GM21528 (cell line): ENCODE data around the gene CTXN1.
"Not testable (repeated sequence)": the region's sequence is repeated elsewhere in the genome, so short reads cannot be mapped to it uniquely, and the experiment has no call there.

Experiments
- ATAC-seq: cut with Tn5 transposase; IDR thresholded peaks from one replicate; pipeline ENCODE4 v1.9.1; 2021; ENCODE audit warnings: mild to moderate bottlenecking, moderate library complexity; ENCODE audit not compliant: unreplicated experiment, low FRiP score

Gene CTXN1

DNA sequence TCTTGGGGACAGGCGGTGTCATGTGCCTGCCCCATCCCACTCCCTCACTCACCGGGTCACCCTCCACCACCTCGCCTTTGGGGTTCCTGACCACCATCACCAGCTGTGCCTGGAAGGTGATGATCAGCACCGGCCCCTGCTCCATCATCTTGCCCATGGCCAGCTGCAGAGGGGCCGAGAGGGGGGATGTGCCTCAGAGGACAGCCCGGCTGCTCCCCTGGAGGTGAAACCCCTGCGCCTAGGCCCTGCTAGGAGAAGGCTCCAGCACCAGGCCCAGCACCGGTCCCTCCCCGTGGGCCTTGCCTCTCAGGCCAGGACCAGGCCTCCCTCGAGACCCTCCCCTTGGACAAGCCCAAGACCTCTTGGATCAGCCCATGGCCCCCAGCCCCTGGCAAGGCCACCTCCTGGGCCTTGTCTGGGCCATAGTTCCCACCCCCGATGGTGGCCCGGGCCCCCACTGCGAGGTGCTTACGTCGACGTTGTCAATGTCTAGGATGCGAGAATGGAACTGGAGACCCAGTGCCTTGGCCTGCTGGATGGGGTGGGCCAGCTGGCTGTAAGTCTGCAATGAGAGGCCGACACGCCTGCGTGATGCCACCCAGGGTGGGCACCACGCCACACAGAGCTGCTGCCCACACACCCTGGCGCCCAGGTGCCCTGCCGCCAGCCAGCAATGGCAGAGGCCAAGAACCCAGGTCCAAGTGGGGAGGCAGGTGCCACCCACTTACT lies 1.8 kb upstream of the CTXN1 start:
- ATAC-seq = no peak

DNA sequence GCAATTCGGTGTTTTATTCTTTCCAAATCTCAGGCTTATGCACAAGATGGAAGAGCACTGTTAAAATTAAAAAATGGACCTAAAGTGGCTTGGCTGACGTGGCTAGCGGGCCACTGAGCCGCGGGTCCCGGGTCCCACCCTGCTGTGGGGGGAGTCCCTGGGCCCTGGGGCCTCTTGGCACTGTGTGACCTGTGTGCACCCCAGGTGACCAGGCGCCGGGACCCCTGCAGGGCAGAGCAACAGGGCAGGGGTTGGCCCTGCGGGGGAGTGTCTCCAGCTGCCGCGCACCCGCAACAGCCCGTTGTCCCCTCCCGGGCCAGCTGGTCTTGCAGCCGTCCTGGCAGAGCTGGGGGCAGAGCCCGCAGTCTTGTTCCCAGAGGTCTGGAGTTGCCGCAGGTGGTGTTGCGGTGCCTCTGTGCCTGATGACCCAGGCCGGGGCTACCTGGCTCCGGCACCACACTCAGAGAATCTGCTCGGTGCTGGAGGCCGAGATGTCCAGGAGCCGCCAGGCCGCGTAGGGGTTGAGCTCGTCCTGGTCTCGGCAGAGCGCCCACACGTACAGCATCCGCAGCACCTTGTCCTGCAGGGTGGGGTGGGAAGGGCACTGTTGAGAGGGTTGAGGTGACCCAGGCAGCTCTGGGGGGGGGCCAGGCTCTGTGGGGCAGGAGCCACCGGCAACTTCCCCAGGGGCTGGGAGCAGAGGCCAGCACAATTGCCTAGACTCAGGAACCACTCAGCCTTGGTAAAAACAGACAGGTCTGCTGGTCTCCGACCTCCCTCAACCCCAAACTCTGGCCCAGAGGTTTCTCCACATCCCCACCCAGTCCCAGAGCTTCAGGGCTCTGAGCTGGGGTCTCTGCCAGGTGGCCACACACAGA lies 1.0 kb upstream of the CTXN1 start:
- ATAC-seq = no peak

DNA sequence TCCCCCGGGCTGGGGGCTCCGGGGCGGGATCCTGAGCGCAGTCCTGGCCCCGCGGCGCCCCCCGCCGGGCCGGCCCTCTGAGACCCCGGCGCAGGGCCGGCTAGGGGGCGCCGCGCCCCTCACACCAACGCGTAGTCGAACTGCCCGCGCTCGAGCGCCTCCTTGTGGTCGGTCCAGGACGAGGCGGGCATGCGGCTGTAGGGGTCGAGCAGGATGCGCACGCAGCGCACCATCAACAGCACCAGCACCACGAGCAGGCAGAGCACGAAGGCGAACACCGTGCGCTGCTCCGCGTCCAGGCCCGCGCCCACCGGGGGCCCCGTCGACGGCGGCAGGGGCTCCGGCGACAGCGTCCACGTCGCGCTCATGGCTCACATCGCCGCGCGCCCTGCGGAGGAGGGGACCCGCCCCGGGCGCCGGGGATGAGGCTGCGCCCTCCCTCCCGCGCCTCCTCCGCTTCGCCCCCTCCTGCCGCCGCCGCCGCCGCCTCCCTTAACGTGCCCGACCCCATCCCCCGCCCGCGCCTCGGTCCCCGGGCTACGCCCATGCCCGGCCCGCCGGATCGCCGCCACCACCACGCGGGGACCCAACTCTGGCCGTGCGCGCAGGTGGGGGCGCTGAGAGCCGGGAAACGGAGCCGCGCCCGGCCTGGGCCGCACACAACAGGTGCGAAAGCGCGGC lies 624 bp downstream of the CTXN1 start:
- no peak for ATAC-seq

DNA sequence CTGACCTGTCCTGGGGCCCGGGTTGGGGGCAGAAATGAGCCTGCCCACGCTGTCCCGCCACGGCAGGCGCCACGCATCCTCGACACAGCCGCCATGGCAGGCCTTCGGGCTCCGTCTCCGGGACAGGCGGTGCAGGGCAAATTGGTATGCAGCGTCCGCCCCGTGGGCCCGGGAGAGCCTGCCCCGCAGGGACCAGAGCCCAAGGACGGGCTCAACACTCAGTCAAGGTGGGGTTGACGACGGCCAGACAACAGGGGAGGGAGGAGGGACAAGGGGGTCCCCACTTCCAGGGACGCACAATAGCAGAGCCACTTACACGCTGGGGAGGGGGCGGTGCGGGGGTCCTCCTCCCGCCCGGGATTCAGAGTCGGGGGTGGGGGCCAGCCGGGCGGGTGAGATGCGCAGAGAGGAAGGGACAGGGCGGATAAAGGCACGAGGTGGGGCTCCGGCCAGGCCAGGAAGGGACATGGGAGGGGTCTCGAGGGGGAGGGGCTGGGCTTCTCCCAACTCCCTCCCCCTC lies 1.2 kb downstream of the CTXN1 start:
- no peak for ATAC-seq

DNA sequence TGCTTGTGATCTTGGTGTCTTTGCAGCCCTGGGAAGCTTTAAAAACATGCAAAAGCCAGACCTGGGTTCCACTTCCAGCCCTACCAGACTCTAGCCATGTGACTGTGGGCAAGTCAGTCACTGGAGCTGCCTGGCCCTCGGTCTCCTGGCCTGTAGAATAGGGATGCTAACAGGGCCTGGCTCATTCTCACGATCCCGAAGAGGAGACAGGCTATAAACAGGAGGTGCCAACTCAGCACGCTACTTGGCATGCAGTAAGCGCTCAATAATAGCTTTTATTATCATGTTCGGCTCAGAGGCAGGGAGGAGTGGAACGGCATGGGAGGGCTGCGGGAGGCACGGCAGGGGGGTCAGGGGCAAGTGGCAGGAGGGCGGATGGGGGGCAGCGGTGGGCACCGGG lies 1.7 kb downstream of the CTXN1 start:
- ATAC-seq = no peak

DNA sequence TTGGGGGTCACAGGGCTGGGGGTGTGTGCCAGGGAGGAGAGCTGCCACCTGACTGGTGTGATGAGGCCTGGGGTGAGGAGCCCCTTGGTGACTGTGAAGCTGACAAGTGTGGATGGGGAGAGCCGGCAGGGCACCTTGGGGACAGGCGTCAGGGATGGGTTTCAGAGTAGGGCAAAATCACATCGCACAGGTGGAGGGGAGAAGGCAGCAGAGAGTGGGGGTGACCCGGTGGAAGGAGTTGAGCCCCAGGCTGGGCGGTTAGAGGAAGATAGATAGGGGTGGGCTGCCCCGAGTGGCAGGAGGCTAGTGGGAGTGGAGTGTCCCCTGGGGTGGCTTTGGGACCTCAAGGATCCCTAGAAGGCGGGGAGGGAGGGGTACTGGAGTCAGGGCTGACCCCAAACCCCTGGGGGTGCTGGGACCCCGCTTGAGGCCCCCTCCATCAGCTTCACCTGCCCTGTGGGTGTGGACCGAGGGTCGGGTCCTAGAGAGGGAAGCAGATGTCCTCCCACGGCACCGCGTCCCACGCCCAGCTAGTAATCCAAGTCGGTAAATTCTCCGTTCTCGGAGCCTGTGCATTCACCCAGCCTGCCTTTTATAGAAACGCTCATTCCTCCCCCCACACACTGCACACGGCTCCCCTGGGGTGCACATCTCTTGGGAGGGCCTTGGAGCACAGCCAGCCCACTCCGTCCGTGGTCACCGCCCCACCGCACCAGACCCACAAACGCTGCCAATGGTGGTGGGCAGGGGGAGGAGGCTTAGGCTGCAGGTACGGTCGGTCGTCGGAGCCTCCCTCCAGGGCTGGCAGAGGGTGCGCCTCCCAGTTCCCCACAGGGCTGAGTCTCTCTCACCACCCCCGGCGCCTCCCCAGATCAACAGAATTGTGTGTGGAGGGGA lies 2.4 kb downstream of the CTXN1 start:
- no peak for ATAC-seq

DNA sequence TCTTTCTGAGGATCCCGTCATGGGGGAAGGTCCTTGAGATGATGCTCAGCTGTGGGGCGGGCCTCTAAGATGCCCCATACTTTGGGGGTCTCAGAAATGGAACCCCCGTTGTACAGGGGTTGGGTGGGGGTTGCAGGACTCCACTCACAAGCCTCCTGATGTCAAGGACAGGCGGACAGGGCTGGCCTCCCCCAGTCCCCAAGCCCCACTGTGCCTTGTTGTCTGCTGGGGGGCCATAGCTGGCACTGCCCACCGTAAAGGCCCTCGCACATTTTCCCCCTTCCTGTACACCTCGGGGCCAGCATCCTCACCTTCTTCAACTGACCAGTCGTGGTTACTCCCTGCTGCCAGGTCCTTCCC lies 3.1 kb downstream of the CTXN1 start:
- ATAC-seq = no peak

DNA sequence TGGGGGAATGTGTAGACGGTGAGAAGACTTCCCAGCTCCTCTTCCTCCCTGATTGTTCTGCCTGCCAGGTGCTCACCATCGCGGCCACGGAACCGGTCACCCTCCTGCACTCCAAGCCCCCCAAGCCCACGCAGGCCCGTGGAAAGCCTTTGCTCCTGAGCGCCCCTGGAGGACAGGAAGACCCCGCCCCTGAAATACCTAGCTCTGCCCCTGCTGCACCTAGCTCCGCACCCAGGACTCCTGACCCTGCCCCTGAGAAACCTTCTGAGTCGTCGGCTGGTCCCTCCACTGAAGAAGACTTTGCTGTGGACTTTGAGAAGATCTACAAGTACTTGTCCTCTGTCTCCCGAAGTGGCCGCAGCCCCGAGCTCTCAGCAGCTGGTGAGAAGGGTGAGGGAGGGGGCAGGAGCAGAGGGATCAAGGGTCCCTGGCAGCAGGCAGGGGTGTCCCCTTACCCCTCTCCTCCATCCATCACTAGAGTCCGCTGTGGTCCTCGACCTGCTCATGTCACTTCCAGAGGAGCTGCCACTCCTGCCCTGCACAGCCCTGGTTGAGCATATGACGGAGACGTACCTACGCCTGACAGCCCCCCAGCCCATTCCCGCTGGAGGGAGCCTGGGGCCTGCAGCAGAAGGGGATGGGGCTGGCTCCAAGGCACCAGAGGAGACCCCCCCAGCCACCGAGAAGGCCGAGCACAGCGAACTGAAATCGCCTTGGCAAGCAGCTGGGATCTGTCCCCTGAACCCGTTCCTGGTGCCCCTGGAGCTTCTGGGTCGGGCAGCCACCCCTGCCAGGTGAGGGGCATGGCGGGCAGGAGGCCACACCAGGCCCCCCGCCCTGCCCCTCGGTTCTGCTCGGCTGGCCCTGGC lies 3.7 kb downstream of the CTXN1 start:
- no peak for ATAC-seq

DNA sequence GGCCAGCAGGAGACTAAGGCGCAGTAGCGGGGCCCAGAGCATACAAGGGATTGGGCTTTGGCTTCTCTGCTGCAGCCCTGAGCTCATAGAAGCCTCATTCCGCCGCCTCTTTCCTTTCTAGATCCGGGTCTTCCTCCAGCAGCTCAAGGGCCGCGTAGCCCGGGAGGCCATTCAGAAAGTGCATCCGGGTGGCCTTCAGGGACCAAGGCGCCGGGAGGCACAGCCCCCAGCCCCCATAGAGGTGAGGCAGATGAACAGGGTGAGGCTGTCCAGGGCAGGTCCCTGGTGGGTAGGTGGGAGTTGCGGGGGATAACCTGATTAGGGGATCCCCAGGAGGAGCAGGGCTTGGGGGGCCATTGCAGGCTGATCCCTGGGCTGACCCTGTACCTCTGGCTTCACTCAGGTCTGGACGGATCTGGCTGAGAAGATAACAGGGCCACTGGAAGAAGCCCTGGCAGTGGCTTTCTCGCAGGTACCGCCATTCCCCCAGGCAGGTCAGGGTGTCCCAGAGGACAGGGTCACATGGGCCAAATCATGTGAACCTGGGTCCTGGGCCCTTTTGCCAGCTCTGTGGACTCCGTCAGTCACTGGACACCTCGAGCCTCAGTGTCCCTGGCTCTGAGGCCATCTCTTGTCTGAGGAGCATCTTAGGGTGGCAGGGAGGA lies 4.5 kb downstream of the CTXN1 start:
- no peak for ATAC-seq

DNA sequence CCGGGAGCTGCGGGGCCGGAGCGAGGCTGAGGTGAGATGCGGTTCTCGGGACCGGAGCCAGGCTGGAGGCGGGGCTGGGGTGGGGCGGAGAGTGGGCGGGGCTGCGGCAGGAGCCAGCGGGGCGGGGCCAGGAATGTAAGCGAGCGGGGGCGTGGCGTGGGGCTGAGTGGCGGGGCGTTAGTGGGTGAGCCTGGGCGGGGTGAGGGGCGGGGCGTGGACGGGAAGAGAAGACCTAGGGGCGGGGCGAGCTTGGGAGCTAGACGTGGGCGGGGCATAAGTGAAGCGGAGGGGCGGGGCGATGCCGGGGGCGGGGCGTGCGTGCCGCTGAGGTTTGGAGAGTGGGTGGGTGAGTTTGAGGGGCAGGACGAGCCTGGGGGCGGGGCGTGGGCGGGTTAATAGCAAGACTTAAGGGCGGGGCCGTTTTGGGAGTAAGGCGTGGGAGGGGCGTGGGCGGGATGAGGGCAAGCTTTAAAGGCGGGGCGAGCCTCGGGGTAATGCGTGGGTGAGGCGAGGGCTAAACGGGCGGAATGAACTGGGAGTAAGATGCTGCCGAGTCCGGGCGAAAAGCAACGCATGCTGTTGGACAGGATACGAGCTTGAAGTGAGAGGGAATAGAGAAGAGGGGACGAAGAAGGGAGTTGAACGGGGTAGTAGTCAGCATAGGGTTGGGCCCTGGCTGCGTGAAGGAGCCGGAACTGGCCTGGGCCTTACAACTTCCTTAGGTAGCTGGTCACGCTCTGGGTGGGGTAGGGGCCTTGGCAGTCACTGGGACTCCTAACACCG lies 5.2 kb downstream of the CTXN1 start:
- peak; percentile 45 for ATAC-seq

DNA sequence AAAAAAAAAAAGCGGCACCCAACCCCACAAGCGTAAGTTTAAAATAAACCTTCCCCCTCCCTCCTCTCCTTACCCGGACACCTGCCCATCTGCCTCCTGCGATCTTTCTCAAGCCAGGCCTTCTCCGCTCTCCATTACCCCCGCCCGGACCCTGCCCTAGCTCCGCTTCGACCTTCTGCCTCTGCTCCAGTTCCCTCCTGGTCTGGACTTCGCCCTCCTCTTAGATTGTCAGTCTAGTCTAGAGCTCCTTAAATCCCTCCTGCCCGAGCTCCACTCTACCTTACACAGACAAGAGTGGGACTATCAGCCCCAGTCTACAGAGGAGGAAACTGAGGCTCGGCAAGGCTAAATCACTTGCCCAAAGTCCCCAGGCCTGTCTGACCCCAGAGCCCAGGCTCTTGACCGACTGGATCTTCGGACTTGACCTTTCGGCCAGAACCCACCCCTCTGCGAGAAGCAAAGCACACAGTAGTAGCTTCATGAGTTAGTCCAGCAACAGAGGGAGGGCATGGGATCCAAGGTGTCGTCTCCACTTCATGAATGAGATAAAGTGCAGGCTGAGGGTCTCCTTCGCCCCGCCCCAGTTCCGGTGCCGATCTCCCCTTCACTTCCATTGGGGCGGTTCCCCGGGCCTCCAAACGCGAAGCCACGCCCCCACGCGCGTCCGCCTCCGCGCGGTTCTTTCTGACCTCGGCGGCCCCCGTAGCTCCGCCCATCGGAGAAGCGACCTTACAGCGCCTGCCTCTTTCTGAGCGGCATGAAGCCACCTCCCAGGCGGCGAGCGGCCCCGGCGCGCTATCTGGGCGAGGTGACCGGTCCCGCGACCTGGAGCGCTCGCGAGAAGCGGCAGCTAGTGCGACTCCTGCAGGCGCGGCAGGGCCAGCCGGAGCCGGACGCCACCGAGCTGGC lies 6.1 kb downstream of the CTXN1 start, which contains the start of gene SNAPC2:
Gene SNAPC2 (plus strand): TSS at position 729 of the 909 bp plus-strand sequence. CDS start 29 bp downstream, at position 758.
- peak; percentile 58 for ATAC-seq

DNA sequence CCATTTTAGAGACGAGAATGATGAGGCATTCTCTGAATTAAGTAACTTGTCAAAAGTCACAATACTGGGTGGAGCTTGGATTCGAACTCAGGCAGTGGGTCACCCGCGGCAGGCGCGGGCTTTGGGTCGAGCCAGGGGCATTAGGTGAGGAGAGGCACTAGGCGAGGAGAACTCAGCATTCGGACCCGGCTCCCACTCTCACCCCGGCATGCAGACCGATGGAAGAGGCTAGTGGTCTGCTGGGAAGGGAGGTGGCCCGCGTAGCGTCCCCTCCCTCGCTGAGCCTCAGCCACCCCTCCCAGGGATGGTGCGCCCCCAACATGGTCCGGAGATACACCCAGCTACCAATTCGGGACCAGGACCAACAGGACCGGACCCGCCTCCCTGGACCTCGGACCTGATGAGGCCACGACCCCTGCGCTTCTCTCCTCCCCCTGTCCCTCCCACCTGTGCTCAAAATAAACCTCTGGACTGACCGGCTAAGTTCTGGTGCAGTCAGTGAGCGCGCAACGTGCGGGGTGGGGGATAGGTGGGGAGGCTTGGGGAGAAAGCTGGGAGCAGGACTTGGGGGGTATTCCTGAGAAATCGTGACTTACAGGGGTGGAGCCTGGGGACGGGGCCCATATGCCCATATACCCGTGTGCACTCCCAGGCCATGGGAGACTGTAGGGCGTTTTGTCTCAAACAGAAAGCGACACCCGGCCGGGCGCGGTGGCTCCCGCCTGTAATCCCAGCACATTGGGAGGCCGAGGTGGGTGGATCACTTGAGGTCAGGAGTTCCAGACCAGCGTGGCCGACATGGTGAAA lies 7.1 kb downstream of the CTXN1 start:
- ATAC-seq = no peak

DNA sequence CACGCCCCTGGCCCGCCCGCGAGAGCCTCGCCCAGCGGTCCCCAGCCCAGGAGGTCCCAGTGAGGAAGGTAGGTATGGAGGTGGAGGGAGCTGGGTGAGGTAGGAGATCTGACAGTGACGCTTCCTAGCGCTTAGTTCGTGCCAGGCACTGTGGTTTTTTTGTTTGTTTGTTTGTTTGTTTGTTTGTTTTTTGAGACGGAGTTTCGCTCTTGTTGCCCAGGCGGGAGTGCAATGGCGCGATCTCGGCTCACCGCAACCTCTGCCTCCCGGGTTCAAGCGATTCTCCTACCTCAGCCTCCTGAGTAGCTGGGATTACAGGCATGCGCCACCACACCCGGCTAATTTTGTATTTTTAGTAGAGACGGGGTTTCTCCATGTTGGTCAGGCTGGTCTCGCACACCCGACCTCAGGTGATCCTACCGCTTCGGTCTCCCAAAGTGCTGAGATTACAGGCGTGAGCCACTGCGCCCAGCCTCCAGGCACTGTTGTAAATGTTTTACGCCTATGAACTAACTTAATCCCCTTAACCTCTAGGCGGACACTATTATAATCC lies 7.8 kb downstream of the CTXN1 start:
- ATAC-seq = not testable (repeated sequence)

DNA sequence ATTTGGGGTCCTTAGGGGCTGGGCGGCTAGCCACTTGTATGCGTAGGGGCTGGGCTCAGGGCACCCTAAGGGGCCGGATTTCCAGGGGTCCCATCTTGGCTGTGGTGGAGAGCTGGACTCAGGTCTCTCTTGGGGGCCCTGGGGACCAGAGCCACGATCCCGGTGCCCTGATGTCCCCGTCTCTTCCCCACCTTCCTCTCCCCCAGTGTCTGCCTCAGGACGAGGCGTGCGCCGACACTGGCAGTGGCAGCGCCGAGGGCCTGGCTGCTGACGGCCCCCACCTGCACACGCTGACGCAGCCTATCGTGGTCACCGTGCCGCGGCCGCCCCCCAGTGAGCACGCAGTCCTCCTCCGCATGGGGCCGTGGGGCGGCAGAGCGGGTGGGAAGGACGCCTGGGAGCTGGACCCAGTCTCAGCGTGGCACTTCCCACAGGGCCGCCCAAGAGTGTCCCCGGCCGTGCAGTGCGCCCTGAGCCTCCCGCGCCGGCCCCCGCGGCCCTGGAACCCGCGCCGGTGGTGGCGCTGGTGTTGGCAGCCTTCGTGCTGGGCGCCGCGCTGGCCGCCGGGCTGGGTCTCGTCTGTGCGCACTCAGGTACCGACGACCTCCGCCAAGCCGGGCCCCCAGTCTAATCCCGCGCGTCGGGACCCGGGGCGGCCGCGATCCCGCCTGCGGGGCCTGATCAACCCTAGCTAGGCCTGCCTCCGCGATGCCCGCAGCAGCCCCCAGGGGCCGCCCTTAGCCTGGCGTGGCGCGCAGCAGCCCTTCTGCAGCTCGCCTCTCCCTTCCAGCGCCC lies 8.5 kb downstream of the CTXN1 start:
- ATAC-seq = no peak

DNA sequence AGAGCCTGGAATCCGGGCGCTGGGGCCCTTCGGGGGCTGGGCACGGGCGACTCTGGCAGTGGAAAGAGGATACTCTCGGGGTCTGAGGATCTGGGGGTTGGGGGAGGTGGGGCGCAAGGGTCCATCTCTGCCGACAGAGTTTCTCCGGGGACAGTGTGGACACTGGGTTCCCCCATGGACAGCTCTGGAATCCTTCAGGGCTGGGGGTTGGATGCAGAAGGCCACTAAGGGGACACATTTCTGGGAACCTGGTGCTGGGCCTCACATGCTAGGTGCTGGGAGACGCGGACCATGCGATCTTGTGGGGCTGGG lies 9.0 kb downstream of the CTXN1 start:
- ATAC-seq = no peak
